SK-N-SH (cell line): ENCODE results near the gene CDCP1.

ENCODE experiments used
- GABPA ChIP-seq: IDR thresholded peaks from 2 replicates; pipeline ENCODE4 v1.4.0; 2012; ENCODE audit warnings: low read depth, mild to moderate bottlenecking
- TF ChIP-seq, protein P1 (sequence below): fragments of 200-600 bp; sonication (generic); IDR thresholded peaks from 2 replicates; pipeline ENCODE4 v1.6.1; 2017; ENCODE audit warnings: antibody characterized with exemption, mild to moderate bottlenecking, moderate library complexity
- TF ChIP-seq, protein P2 (sequence below): fragments of 150-350 bp; IDR thresholded peaks from 2 replicates; pipeline ENCODE4 v1.6.1; 2017; ENCODE audit warnings: antibody characterized with exemption, low read length, low read depth, borderline replicate concordance
- TF ChIP-seq, protein P3 (sequence below): IDR thresholded peaks from 2 replicates; pipeline ENCODE4 v1.6.1; 2012; ENCODE audit warnings: mild to moderate bottlenecking, low read depth, low read length, moderate library complexity

DNA sequence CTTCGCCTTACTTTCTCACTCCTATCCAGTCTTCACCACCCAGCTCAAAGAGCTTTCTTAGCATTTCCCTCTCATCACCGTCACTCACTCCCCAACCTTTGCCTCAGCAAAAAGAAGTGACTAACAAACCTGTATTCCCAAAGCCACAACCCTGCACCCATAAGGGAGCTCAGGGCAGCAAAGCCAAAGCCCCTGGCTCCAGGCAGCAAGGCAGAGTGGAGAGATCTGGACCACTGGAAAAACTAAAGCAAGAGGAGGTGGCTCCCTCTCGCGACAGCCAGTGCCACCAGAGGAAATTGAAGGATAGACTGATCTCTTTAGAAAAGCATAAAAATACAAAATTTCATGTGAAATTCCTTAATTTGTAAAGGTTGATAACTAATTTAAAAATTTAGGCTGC, 25.1 kb upstream of the CDCP1 start:
- TF ChIP-seq, protein P1, sequence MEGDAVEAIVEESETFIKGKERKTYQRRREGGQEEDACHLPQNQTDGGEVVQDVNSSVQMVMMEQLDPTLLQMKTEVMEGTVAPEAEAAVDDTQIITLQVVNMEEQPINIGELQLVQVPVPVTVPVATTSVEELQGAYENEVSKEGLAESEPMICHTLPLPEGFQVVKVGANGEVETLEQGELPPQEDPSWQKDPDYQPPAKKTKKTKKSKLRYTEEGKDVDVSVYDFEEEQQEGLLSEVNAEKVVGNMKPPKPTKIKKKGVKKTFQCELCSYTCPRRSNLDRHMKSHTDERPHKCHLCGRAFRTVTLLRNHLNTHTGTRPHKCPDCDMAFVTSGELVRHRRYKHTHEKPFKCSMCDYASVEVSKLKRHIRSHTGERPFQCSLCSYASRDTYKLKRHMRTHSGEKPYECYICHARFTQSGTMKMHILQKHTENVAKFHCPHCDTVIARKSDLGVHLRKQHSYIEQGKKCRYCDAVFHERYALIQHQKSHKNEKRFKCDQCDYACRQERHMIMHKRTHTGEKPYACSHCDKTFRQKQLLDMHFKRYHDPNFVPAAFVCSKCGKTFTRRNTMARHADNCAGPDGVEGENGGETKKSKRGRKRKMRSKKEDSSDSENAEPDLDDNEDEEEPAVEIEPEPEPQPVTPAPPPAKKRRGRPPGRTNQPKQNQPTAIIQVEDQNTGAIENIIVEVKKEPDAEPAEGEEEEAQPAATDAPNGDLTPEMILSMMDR, result no peak
- TF ChIP-seq, protein P2, sequence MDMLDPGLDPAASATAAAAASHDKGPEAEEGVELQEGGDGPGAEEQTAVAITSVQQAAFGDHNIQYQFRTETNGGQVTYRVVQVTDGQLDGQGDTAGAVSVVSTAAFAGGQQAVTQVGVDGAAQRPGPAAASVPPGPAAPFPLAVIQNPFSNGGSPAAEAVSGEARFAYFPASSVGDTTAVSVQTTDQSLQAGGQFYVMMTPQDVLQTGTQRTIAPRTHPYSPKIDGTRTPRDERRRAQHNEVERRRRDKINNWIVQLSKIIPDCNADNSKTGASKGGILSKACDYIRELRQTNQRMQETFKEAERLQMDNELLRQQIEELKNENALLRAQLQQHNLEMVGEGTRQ, result no peak
- TF ChIP-seq, protein P3, sequence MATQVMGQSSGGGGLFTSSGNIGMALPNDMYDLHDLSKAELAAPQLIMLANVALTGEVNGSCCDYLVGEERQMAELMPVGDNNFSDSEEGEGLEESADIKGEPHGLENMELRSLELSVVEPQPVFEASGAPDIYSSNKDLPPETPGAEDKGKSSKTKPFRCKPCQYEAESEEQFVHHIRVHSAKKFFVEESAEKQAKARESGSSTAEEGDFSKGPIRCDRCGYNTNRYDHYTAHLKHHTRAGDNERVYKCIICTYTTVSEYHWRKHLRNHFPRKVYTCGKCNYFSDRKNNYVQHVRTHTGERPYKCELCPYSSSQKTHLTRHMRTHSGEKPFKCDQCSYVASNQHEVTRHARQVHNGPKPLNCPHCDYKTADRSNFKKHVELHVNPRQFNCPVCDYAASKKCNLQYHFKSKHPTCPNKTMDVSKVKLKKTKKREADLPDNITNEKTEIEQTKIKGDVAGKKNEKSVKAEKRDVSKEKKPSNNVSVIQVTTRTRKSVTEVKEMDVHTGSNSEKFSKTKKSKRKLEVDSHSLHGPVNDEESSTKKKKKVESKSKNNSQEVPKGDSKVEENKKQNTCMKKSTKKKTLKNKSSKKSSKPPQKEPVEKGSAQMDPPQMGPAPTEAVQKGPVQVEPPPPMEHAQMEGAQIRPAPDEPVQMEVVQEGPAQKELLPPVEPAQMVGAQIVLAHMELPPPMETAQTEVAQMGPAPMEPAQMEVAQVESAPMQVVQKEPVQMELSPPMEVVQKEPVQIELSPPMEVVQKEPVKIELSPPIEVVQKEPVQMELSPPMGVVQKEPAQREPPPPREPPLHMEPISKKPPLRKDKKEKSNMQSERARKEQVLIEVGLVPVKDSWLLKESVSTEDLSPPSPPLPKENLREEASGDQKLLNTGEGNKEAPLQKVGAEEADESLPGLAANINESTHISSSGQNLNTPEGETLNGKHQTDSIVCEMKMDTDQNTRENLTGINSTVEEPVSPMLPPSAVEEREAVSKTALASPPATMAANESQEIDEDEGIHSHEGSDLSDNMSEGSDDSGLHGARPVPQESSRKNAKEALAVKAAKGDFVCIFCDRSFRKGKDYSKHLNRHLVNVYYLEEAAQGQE, result no peak
- TF ChIP-seq GABPA, result no peak
